HG02852 (cell line): ENCODE results near the gene USP48.
A peak's percentile ranks its signal among the peaks of the same experiment; 100 is the strongest.
"Not testable (repeated sequence)": the region's sequence is repeated elsewhere in the genome, so short reads cannot be mapped to it uniquely, and the experiment has no call there.

Experiments
- ATAC-seq: cut with Tn5 transposase; IDR thresholded peaks from one replicate; pipeline ENCODE4 v1.9.1; 2021; ENCODE audit warnings: mild to moderate bottlenecking, moderate library complexity; ENCODE audit not compliant: unreplicated experiment

USP48 gene

GRCh38 chr1:21782868-21783678 is at the start of gene USP48:
Gene USP48, minus strand, starts transcription at chr1:21783149. Its CDS starts 192 bp downstream, at chr1:21782957.
- ATAC-seq, result peak; percentile 66

- no peak for ATAC-seq
Measured at GRCh38 chr1:21831454-21831970, 48.6 kb upstream of the USP48 start.

GRCh38 chr1:21830792-21831453 is 48.0 kb upstream of the USP48 start:
- no peak for ATAC-seq

- ATAC-seq, result no peak
Measured at GRCh38 chr1:21829294-21829693, 46.3 kb upstream of the USP48 start.

GRCh38 chr1:21828506-21829210 is 45.7 kb upstream of the USP48 start:
- no peak for ATAC-seq

GRCh38 chr1:21828075-21828474 is 45.1 kb upstream of the USP48 start:
- no peak for ATAC-seq

GRCh38 chr1:21827141-21827679 is 44.3 kb upstream of the USP48 start:
- no peak for ATAC-seq

GRCh38 chr1:21826694-21827093 is 43.7 kb upstream of the USP48 start:
- ATAC-seq, result not testable (repeated sequence)

GRCh38 chr1:21825393-21825792 is 42.4 kb upstream of the USP48 start:
- ATAC-seq, result no peak

GRCh38 chr1:21824926-21825325 is 42.0 kb upstream of the USP48 start:
- ATAC-seq, result no peak

- no peak for ATAC-seq
Measured at GRCh38 chr1:21823980-21824702, 41.2 kb upstream of the USP48 start.

- no peak for ATAC-seq
Measured at GRCh38 chr1:21823206-21823979, 40.4 kb upstream of the USP48 start.

GRCh38 chr1:21822349-21822748 is 39.4 kb upstream of the USP48 start:
- no peak for ATAC-seq

- ATAC-seq, result no peak
Measured at GRCh38 chr1:21821385-21822019, 38.6 kb upstream of the USP48 start.

GRCh38 chr1:21820597-21821232 is 37.8 kb upstream of the USP48 start:
- no peak for ATAC-seq

- ATAC-seq, result no peak
Measured at GRCh38 chr1:21818656-21819055, 35.7 kb upstream of the USP48 start.

- ATAC-seq, result no peak
Measured at GRCh38 chr1:21816602-21817302, 33.8 kb upstream of the USP48 start.

GRCh38 chr1:21815724-21816321 is 32.9 kb upstream of the USP48 start:
- no peak for ATAC-seq
